ENCODE results near the gene FARP2.

- TF ChIP-seq TAF1 (IDR thresholded peaks at IDR 0.05; ENCODE audit: low read depth) = no peak
- no peak for TF ChIP-seq USF1 (IDR thresholded peaks at IDR 0.05)
- no peak for TF ChIP-seq CEBPB (IDR thresholded peaks at IDR 0.05)
- no peak for TF ChIP-seq YY1 (IDR thresholded peaks at IDR 0.05; ENCODE audit: low read depth)
- TF ChIP-seq TEAD4 (IDR thresholded peaks at IDR 0.05) = no peak
- TF ChIP-seq, protein P1, sequence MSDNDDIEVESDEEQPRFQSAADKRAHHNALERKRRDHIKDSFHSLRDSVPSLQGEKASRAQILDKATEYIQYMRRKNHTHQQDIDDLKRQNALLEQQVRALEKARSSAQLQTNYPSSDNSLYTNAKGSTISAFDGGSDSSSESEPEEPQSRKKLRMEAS (IDR thresholded peaks at IDR 0.05) = no peak
- TF ChIP-seq CREB1 (IDR thresholded peaks at IDR 0.05; ENCODE audit: low read depth) = no peak
- no peak for TF ChIP-seq EP300 (IDR thresholded peaks at IDR 0.05; ENCODE audit: borderline replicate concordance)
- TF ChIP-seq REST (IDR thresholded peaks at IDR 0.05; ENCODE audit: low read depth) = no peak
- TF ChIP-seq NFIC (IDR thresholded peaks at IDR 0.05) = no peak
- no peak for TF ChIP-seq FOXM1 (IDR thresholded peaks at IDR 0.05; ENCODE audit: borderline replicate concordance, low read depth)
- no peak for TF ChIP-seq EGR1 (IDR thresholded peaks at IDR 0.05)
These were observed 176.9 kb downstream of the FARP2 start for GRCh38 chr2:241532733-241533601.

All from Ishikawa (cell line).